Nephron progenitor cell (in vitro differentiated cells): ENCODE data around the gene DGKB.

Experiments used
- DNase-seq: peaks from one replicate; pipeline ENCODE4 v3.0.0; 2021
- H3K27ac Mint-ChIP-seq: 2 replicates; pipeline ENCODE4 v1.8.0; 2021; ENCODE audit warnings: mild to moderate bottlenecking, moderate library complexity, mixed read lengths
- H3K27me3 Mint-ChIP-seq: 2 replicates; pipeline ENCODE4 v1.8.0; 2021; ENCODE audit warnings: mild to moderate bottlenecking, low read depth, mixed read lengths; ENCODE audit not compliant: poor library complexity
- H3K36me3 Mint-ChIP-seq: 2 replicates; pipeline ENCODE4 v1.8.0; 2021; ENCODE audit warnings: low read depth, mixed read lengths
- H3K4me1 Mint-ChIP-seq: 2 replicates; pipeline ENCODE4 v1.8.0; 2021; ENCODE audit warnings: mixed read lengths
- H3K4me3 Mint-ChIP-seq: 2 replicates; pipeline ENCODE4 v1.8.0; 2021; ENCODE audit warnings: mild to moderate bottlenecking, moderate library complexity, mixed read lengths
- H3K9me3 Mint-ChIP-seq: 2 replicates; pipeline ENCODE4 v1.8.0; 2021; ENCODE audit warnings: mild to moderate bottlenecking, moderate library complexity, mixed read lengths
- TF ChIP-seq, protein P1 (sequence below): fragments of 200-600 bp; sonication (generic); IDR thresholded peaks from 2 replicates; pipeline ENCODE4 v1.5.0; 2021; ENCODE audit warnings: antibody characterized with exemption

The DGKB gene

GRCh38 chr7:14446829-14447228 is 455.7 kb downstream of the DGKB start:
- no peak overlapping the region for H3K27ac Mint-ChIP-seq
- no peaks in the 10 kb centered on the region for H3K9me3 Mint-ChIP-seq
- no peaks in the 10 kb centered on the region for H3K27me3 Mint-ChIP-seq
- TF ChIP-seq, protein P1, sequence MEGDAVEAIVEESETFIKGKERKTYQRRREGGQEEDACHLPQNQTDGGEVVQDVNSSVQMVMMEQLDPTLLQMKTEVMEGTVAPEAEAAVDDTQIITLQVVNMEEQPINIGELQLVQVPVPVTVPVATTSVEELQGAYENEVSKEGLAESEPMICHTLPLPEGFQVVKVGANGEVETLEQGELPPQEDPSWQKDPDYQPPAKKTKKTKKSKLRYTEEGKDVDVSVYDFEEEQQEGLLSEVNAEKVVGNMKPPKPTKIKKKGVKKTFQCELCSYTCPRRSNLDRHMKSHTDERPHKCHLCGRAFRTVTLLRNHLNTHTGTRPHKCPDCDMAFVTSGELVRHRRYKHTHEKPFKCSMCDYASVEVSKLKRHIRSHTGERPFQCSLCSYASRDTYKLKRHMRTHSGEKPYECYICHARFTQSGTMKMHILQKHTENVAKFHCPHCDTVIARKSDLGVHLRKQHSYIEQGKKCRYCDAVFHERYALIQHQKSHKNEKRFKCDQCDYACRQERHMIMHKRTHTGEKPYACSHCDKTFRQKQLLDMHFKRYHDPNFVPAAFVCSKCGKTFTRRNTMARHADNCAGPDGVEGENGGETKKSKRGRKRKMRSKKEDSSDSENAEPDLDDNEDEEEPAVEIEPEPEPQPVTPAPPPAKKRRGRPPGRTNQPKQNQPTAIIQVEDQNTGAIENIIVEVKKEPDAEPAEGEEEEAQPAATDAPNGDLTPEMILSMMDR, result no peak
- H3K4me3 Mint-ChIP-seq, result no peak overlapping the region
- DNase-seq, result no peak
- H3K36me3 Mint-ChIP-seq, result no peaks in the 10 kb centered on the region
- no peaks in the 10 kb centered on the region for H3K4me1 Mint-ChIP-seq

DNA sequence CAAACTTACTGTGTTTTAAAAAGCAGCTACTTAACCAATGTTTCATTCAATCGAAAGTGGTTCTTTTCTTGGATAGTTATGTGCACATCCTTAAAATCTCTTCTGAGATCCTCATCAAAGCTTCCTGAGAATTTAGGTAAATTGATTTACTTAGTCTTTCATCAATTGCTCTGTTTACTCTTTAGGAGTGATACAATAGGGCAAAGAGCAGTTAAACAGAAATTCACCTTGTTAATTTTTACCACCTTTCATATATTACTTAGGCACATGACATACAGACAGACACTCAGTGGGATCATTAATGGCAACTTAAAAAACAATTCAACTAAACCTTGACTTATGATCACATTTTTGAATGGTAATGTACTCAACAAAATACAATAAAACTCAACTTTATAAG is 456.3 kb downstream of the DGKB start:
- H3K9me3 Mint-ChIP-seq, result no peaks in the 10 kb centered on the region
- TF ChIP-seq, protein P1, result no peak
- DNase-seq, result no peak
- no peaks in the 10 kb centered on the region for H3K4me1 Mint-ChIP-seq
- H3K36me3 Mint-ChIP-seq, result no peaks in the 10 kb centered on the region
- no peak overlapping the region for H3K27ac Mint-ChIP-seq
- no peak overlapping the region for H3K4me3 Mint-ChIP-seq
- no peaks in the 10 kb centered on the region for H3K27me3 Mint-ChIP-seq

GRCh38 chr7:14438366-14438765 is 464.2 kb downstream of the DGKB start:
- H3K27me3 Mint-ChIP-seq, result no peaks in the 10 kb centered on the region
- H3K4me3 Mint-ChIP-seq, result no peak overlapping the region
- TF ChIP-seq, protein P1, result no peak
- no peak for DNase-seq
- no peaks in the 10 kb centered on the region for H3K36me3 Mint-ChIP-seq
- no peak overlapping the region for H3K27ac Mint-ChIP-seq
- no peaks in the 10 kb centered on the region for H3K9me3 Mint-ChIP-seq
- H3K4me1 Mint-ChIP-seq, result peaks cover under 1% of the 10 kb centered on the region

- Mint-ChIP-seq H3K36me3 (no peaks in the 10 kb centered on the region), H3K9me3 (no peaks in the 10 kb centered on the region), H3K27me3 (no peaks in the 10 kb centered on the region), H3K4me3 (no peak overlapping the region), H3K4me1 (peaks cover 13% of the 10 kb centered on the region), H3K27ac (no peak overlapping the region)
- DNase-seq, result no peak
- TF ChIP-seq, protein P1, result no peak
Measured at GRCh38 chr7:14436878-14437277, 465.7 kb downstream of the DGKB start.

GRCh38 chr7:14432924-14433323 is 469.6 kb downstream of the DGKB start:
- Mint-ChIP-seq H3K9me3 (peaks cover 5% of the 10 kb centered on the region), H3K36me3 (no peaks in the 10 kb centered on the region), H3K27ac (peak overlapping the region; percentile 35)

GRCh38 chr7:14430926-14431325 is 471.6 kb downstream of the DGKB start:
- H3K4me1 Mint-ChIP-seq, result peaks cover 19% of the 10 kb centered on the region
- TF ChIP-seq, protein P1, result no peak
- H3K36me3 Mint-ChIP-seq, result no peaks in the 10 kb centered on the region
- H3K27me3 Mint-ChIP-seq, result no peaks in the 10 kb centered on the region
- H3K27ac Mint-ChIP-seq, result peak overlapping the region; percentile 9
- peaks cover 11% of the 10 kb centered on the region for H3K9me3 Mint-ChIP-seq
- no peak overlapping the region for H3K4me3 Mint-ChIP-seq
- DNase-seq, result no peak

More at GRCh38 chr7:14432924-14433323, 469.6 kb downstream of the DGKB start:
- TF ChIP-seq, protein P1, result no peak
- Mint-ChIP-seq H3K27me3 (no peaks in the 10 kb centered on the region), H3K4me3 (no peak overlapping the region), H3K4me1 (peaks cover 19% of the 10 kb centered on the region)
- DNase-seq, result no peak
